ENCODE data around the gene NAE1. TPM values are rescaled to one million over a fixed set of nuclear protein-coding genes. Genes with fewer than 3 reads are reported as not detected.

NAE1 gene
- total RNA-seq, 1 donor from 2014 or later, result 53.7 TPM

GRCh38 chr16:66776457-66776856 is 54.3 kb downstream of the NAE1 start:
- H3K27me3 Mint-ChIP-seq, result no peaks in the 10 kb centered on the region
- intact Hi-C loops (cut with micrococcal nuclease), result no loop called here
- no peak for DNase-seq

DNA sequence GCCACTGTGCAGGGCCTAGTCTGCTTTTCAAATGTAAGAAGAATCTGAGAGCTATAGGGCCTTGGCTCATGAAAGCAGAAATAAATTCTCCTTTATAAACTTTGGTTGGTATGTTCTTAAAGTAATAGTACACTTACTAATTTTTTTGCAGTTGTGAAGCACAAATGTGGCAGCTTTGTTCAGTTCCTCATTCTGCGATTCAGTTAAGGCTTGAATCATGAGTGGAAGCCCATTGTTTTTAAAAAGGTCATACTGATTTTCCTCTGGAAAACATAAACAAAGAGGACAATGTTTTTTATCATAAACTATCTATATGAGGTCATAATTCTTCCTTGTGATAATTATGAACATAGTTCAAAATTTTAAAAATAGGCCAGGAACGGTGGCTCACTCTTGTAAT is 55.8 kb downstream of the NAE1 start:
- ChIA-PET CTCF (no interaction called here), POLR2A (no interaction called here)
- no peak overlapping the region for H3K4me3 Mint-ChIP-seq

More at GRCh38 chr16:66776457-66776856, 54.3 kb downstream of the NAE1 start:
- Mint-ChIP-seq H3K36me3 (ENCODE audit: low read depth) (no peaks in the 10 kb centered on the region), H3K27ac (no peak overlapping the region), H3K4me1 (no peaks in the 10 kb centered on the region), H3K4me3 (no peak overlapping the region), H3K9me3 (no peaks in the 10 kb centered on the region)
- no peak for ATAC-seq (ENCODE audit: low read depth)
- TF ChIP-seq, protein P1, sequence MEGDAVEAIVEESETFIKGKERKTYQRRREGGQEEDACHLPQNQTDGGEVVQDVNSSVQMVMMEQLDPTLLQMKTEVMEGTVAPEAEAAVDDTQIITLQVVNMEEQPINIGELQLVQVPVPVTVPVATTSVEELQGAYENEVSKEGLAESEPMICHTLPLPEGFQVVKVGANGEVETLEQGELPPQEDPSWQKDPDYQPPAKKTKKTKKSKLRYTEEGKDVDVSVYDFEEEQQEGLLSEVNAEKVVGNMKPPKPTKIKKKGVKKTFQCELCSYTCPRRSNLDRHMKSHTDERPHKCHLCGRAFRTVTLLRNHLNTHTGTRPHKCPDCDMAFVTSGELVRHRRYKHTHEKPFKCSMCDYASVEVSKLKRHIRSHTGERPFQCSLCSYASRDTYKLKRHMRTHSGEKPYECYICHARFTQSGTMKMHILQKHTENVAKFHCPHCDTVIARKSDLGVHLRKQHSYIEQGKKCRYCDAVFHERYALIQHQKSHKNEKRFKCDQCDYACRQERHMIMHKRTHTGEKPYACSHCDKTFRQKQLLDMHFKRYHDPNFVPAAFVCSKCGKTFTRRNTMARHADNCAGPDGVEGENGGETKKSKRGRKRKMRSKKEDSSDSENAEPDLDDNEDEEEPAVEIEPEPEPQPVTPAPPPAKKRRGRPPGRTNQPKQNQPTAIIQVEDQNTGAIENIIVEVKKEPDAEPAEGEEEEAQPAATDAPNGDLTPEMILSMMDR (IDR thresholded peaks at IDR 0.05), result no peak
- CTCF ChIA-PET, result no interaction called here
- POLR2A ChIA-PET, result interaction anchor here (0.7 kb wide), 1 partner anchor 32 kb away, joined by 3 read pairs; no protein-coding TSS in a partner anchor

GRCh38 chr16:66758086-66758485 is 72.7 kb downstream of the NAE1 start:
- POLR2A ChIA-PET, result no interaction called here

More for the DNA sequence above, 55.8 kb downstream of the NAE1 start:
- intact Hi-C loops (cut with micrococcal nuclease), result no loop called here
- no peak for ATAC-seq (ENCODE audit: low read depth)
- TF ChIP-seq, protein P1 (IDR thresholded peaks at IDR 0.05), result no peak
- no peak for DNase-seq
- Mint-ChIP-seq H3K27me3 (no peaks in the 10 kb centered on the region), H3K36me3 (ENCODE audit: low read depth) (no peaks in the 10 kb centered on the region), H3K4me1 (no peaks in the 10 kb centered on the region), H3K9me3 (no peaks in the 10 kb centered on the region), H3K27ac (no peak overlapping the region)

GRCh38 chr16:66754819-66755218 is 76.0 kb downstream of the NAE1 start:
- no peak for DNase-seq
- H3K4me1 Mint-ChIP-seq, result peaks cover 18% of the 10 kb centered on the region
- intact Hi-C loops (cut with micrococcal nuclease), result no loop called here
- ATAC-seq (ENCODE audit: low read depth), result no peak
- POLR2A ChIA-PET, result no interaction called here
- H3K27ac Mint-ChIP-seq, result no peak overlapping the region
- H3K36me3 Mint-ChIP-seq (ENCODE audit: low read depth), result peaks cover 4% of the 10 kb centered on the region
- CTCF ChIA-PET, result no interaction called here
- TF ChIP-seq, protein P1 (IDR thresholded peaks at IDR 0.05), result no peak
- H3K9me3 Mint-ChIP-seq, result no peaks in the 10 kb centered on the region
- peaks cover 10% of the 10 kb centered on the region for H3K27me3 Mint-ChIP-seq
- H3K4me3 Mint-ChIP-seq, result no peak overlapping the region

More at GRCh38 chr16:66758086-66758485, 72.7 kb downstream of the NAE1 start:
- Mint-ChIP-seq H3K4me3 (no peak overlapping the region), H3K9me3 (no peaks in the 10 kb centered on the region), H3K27ac (no peak overlapping the region), H3K36me3 (ENCODE audit: low read depth) (no peaks in the 10 kb centered on the region), H3K4me1 (no peaks in the 10 kb centered on the region), H3K27me3 (peaks cover 5% of the 10 kb centered on the region)
- TF ChIP-seq, protein P1 (IDR thresholded peaks at IDR 0.05), result no peak
- CTCF ChIA-PET, result no interaction called here
- ATAC-seq (ENCODE audit: low read depth), result no peak
- DNase-seq, result no peak
- intact Hi-C loops (cut with micrococcal nuclease), result no loop called here

GRCh38 chr16:66754211-66754610 is 76.6 kb downstream of the NAE1 start:
- peaks cover 10% of the 10 kb centered on the region for H3K27me3 Mint-ChIP-seq
- TF ChIP-seq, protein P1 (IDR thresholded peaks at IDR 0.05), result no peak
- H3K4me3 Mint-ChIP-seq, result no peak overlapping the region
- ATAC-seq (ENCODE audit: low read depth) (no peak), DNase-seq (no peak)
- H3K27ac Mint-ChIP-seq, result no peak overlapping the region
- peaks cover 7% of the 10 kb centered on the region for H3K36me3 Mint-ChIP-seq (ENCODE audit: low read depth)
- peaks cover 24% of the 10 kb centered on the region for H3K4me1 Mint-ChIP-seq
- intact Hi-C loops (cut with micrococcal nuclease), result no loop called here
- POLR2A ChIA-PET, result interaction anchor here (0.5 kb wide), 1 partner anchor 11 kb away, joined by 4 read pairs; no protein-coding TSS in a partner anchor
- CTCF ChIA-PET, result no interaction called here
- no peaks in the 10 kb centered on the region for H3K9me3 Mint-ChIP-seq

Data from activated B cell treated with CpG ODN at 0.5 μM for 24 hours (primary cell).